CD4-positive, alpha-beta T cell treated with Interleukin-1 beta for 1 hour (primary cell): ENCODE measurements around the gene GMEB2.

Experiments
- DNase-seq, 2 donors: peaks; one replicate each; pipeline ENCODE4 v3.0.0-alpha.2; 2020 to 2022

GMEB2 gene

GRCh38 chr20:63542696-63543095, 84.2 kb downstream of the GMEB2 start:
- peak in 1 of 2 donors; percentile 42 for DNase-seq

GRCh38 chr20:63542031-63542559, 84.8 kb downstream of the GMEB2 start:
- no peak for DNase-seq

GRCh38 chr20:63541371-63541770, 85.5 kb downstream of the GMEB2 start:
- DNase-seq: no peak

GRCh38 chr20:63540417-63541186, 86.3 kb downstream of the GMEB2 start:
- DNase-seq: no peak

GRCh38 chr20:63539441-63540370, 87.2 kb downstream of the GMEB2 start:
- DNase-seq: no peak

GRCh38 chr20:63539092-63539430, 87.8 kb downstream of the GMEB2 start:
- no peak for DNase-seq

- peak; percentile 62 for DNase-seq
Observed at GRCh38 chr20:63538204-63539091, 88.5 kb downstream of the GMEB2 start.
